PC-3 (cell line): Measurements from ENCODE around the gene SMIM38.

Experiments used
- EZH2 ChIP-seq: fragments of 300-600 bp; sonication (generic); IDR thresholded peaks from one replicate; pipeline ENCODE4 v1.6.1; 2017; ENCODE audit warnings: antibody characterized with exemption, mild to moderate bottlenecking, low read length; ENCODE audit not compliant: unreplicated experiment
- EZH2phosphoT487 ChIP-seq: fragments of 300-600 bp; sonication (generic); IDR thresholded peaks from 2 replicates; pipeline ENCODE4 v1.6.1; 2018; ENCODE audit warnings: mild to moderate bottlenecking, antibody characterized with exemption, low read length, borderline replicate concordance
- TF ChIP-seq, protein P1 (sequence below): fragments of 300-600 bp; sonication (generic); conservative IDR thresholded peaks from 2 replicates; pipeline ENCODE4 v1.5.1; 2017; ENCODE audit warnings: antibody characterized with exemption, low read depth, mild to moderate bottlenecking, low read length

DNA sequence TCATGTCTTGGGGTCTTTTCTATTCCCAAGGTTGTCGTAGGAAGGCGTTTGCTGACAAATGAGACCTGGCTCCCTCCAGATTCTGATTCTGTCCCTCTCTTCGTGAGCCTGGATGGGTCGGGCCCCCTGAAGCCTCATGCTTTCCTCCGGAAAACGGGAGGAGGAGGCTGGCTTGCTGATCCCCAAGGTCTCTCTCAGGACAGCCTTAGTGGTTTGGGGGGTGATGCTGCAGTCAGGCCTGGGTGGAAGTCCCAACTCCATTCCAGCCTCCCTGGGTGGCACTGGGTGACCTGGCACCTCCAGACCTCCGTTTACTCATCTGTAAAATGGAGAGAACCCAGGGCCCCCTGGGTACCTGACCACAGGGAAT, 23.4 kb upstream of the SMIM38 start:
- TF ChIP-seq, protein P1, sequence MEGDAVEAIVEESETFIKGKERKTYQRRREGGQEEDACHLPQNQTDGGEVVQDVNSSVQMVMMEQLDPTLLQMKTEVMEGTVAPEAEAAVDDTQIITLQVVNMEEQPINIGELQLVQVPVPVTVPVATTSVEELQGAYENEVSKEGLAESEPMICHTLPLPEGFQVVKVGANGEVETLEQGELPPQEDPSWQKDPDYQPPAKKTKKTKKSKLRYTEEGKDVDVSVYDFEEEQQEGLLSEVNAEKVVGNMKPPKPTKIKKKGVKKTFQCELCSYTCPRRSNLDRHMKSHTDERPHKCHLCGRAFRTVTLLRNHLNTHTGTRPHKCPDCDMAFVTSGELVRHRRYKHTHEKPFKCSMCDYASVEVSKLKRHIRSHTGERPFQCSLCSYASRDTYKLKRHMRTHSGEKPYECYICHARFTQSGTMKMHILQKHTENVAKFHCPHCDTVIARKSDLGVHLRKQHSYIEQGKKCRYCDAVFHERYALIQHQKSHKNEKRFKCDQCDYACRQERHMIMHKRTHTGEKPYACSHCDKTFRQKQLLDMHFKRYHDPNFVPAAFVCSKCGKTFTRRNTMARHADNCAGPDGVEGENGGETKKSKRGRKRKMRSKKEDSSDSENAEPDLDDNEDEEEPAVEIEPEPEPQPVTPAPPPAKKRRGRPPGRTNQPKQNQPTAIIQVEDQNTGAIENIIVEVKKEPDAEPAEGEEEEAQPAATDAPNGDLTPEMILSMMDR: no peak
- no peak for TF ChIP-seq EZH2
- TF ChIP-seq EZH2phosphoT487: no peak
